DOHH2 (cell line): ENCODE results near the gene GOLGA1.
A peak's percentile ranks its signal among the peaks of the same experiment; 100 is the strongest.

Experiments
- H3F3A ChIP-seq: fragments of 200-600 bp; sonication (generic), shearing (Covaris generic); 2 replicates; pipeline ENCODE4 v1.6.0; 2016; ENCODE audit warnings: antibody characterized with exemption, mild to moderate bottlenecking; ENCODE audit not compliant: control insufficient read depth, insufficient read depth
- H3K27ac ChIP-seq: fragments of 200-600 bp; sonication (generic); 2 replicates; pipeline ENCODE4 v1.5.1; 2014; ENCODE audit warnings: low read depth, mild to moderate bottlenecking, low read length, moderate library complexity
- H3K27me3 ChIP-seq: fragments of 200-600 bp; sonication (generic); 2 replicates; pipeline ENCODE4 v1.6.1; 2014; ENCODE audit warnings: mild to moderate bottlenecking, low read length, mixed read lengths; ENCODE audit not compliant: control insufficient read depth
- H3K36me3 ChIP-seq: fragments of 200-600 bp; sonication (generic); 2 replicates; pipeline ENCODE4 v1.6.1; 2014; ENCODE audit warnings: mild to moderate bottlenecking, low read length, moderate library complexity, mixed read lengths; ENCODE audit not compliant: control insufficient read depth
- H3K4me1 ChIP-seq: fragments of 200-600 bp; sonication (generic); 2 replicates; pipeline ENCODE4 v1.6.1; 2014; ENCODE audit warnings: mild to moderate bottlenecking, low read length, mixed read lengths; ENCODE audit not compliant: control insufficient read depth
- H3K4me2 ChIP-seq: fragments of 200-600 bp; sonication (generic); 2 replicates; pipeline ENCODE4 v1.6.0; 2014; ENCODE audit warnings: mild to moderate bottlenecking, low read length, moderate library complexity
- H3K4me3 ChIP-seq: fragments of 200-600 bp; sonication (generic); 2 replicates; pipeline ENCODE4 v1.5.1; 2014; ENCODE audit warnings: mild to moderate bottlenecking, low read length, mixed read lengths
- H3K79me2 ChIP-seq: fragments of 200-600 bp; sonication (generic); 2 replicates; pipeline ENCODE4 v1.6.1; 2014; ENCODE audit warnings: mild to moderate bottlenecking, low read length, mixed read lengths; ENCODE audit not compliant: control insufficient read depth
- H3K9me2 ChIP-seq: fragments of 200-600 bp; sonication (generic); replicated peaks from 2 replicates; pipeline ENCODE4 v1.6.1; 2014; ENCODE audit warnings: mild to moderate bottlenecking, low read length, mixed read lengths; ENCODE audit not compliant: control insufficient read depth
- H3K9me3 ChIP-seq: fragments of 200-600 bp; sonication (generic); 2 replicates; pipeline ENCODE4 v1.6.1; 2014; ENCODE audit warnings: antibody characterized with exemption, low read length, mixed read lengths; ENCODE audit not compliant: control insufficient read depth, insufficient read depth
- H4K20me1 ChIP-seq: fragments of 200-600 bp; sonication (generic); 2 replicates; pipeline ENCODE4 v1.6.0; 2014; ENCODE audit warnings: low read depth, mild to moderate bottlenecking, antibody characterized with exemption, low read length, moderate library complexity; ENCODE audit not compliant: control insufficient read depth, insufficient read depth
- CTCF ChIP-seq: fragments of 200-600 bp; sonication (generic); IDR thresholded peaks from one replicate; pipeline ENCODE4 v1.5.1; 2014; ENCODE audit warnings: antibody characterized with exemption, mild to moderate bottlenecking, low read depth, low read length; ENCODE audit not compliant: poor library complexity, severe bottlenecking
- EZH2phosphoT487 ChIP-seq: fragments of 200-600 bp; sonication (generic); IDR thresholded peaks from 2 replicates; pipeline ENCODE4 v1.6.1; 2017; ENCODE audit warnings: borderline replicate concordance, mild to moderate bottlenecking, antibody characterized with exemption, low read length, moderate library complexity, mixed read lengths

The GOLGA1 gene

GRCh38 chr9:124897570-124898460 lies 43.1 kb downstream of the GOLGA1 start:
- H3K79me2 ChIP-seq = no peaks in the 10 kb centered on the region
- no peak overlapping the region for H3K4me2 ChIP-seq
- H3K27ac ChIP-seq = no peak overlapping the region
- H3F3A ChIP-seq = peaks cover 3% of the 10 kb centered on the region; the same call in 1 of the 2 replicates
- TF ChIP-seq CTCF (no peak), EZH2phosphoT487 (no peak)
- H3K9me2 ChIP-seq = no peaks in the 10 kb centered on the region
- peaks cover 36% of the 10 kb centered on the region for H3K36me3 ChIP-seq
- H3K4me3 ChIP-seq = no peak overlapping the region
- no peaks in the 10 kb centered on the region for H3K27me3 ChIP-seq
- H3K9me3 ChIP-seq = no peaks in the 10 kb centered on the region
- H4K20me1 ChIP-seq = no peaks in the 10 kb centered on the region
- H3K4me1 ChIP-seq = no peaks in the 10 kb centered on the region

GRCh38 chr9:124894741-124895170 lies 46.1 kb downstream of the GOLGA1 start:
- Histone ChIP-seq H3K79me2 (no peaks in the 10 kb centered on the region), H3K9me3 (no peaks in the 10 kb centered on the region), H3K4me1 (no peaks in the 10 kb centered on the region), H3K36me3 (peaks cover 43% of the 10 kb centered on the region; the same call in 1 of the 2 replicates), H3F3A (peaks cover 3% of the 10 kb centered on the region; the same call in 1 of the 2 replicates), H3K4me2 (no peak overlapping the region), H3K27ac (no peak overlapping the region), H3K4me3 (no peak overlapping the region), H4K20me1 (no peaks in the 10 kb centered on the region), H3K27me3 (no peaks in the 10 kb centered on the region), H3K9me2 (no peaks in the 10 kb centered on the region)
- TF ChIP-seq CTCF (peak; percentile 62), EZH2phosphoT487 (no peak)

GRCh38 chr9:124894035-124894740 lies 46.7 kb downstream of the GOLGA1 start:
- Histone ChIP-seq H3K27me3 (no peaks in the 10 kb centered on the region), H3K79me2 (no peaks in the 10 kb centered on the region), H3K27ac (no peak overlapping the region), H3K36me3 (peaks cover 48% of the 10 kb centered on the region), H3F3A (peaks cover 3% of the 10 kb centered on the region; the same call in 1 of the 2 replicates), H3K4me3 (no peak overlapping the region), H4K20me1 (no peaks in the 10 kb centered on the region), H3K4me1 (no peaks in the 10 kb centered on the region), H3K9me3 (no peaks in the 10 kb centered on the region), H3K9me2 (no peaks in the 10 kb centered on the region), H3K4me2 (no peak overlapping the region)
- TF ChIP-seq CTCF (no peak), EZH2phosphoT487 (no peak)
